ENCODE results near the gene TDRD3.

The TDRD3 gene

DNA sequence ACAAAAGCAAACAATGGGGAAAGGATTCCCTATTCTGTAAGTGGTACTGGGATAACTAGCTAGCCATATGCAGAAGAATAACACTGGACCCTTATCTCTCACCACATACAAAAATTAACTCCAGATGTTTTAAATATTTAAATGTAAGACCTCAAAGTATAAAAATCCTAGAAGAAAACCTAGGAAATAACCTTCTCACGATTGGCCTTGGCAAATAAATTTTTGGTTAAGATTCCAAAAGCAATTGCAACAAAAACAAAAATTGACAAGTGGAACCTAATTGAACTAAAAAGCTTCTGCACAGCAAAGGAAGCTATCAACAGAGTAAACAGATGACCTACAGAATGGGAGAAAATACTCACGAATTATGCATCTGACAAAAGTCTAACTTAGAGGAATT lies 10.8 kb upstream of the TDRD3 start:
- H3K9me3 ChIP-seq (ENCODE audit: insufficient read depth, low read length), result no peaks in the 10 kb centered on the region
- H4K20me1 ChIP-seq (ENCODE audit: insufficient read depth, low read length), result no peaks in the 10 kb centered on the region
- no peak for TF ChIP-seq CTCF (IDR thresholded peaks at IDR 0.05; ENCODE audit: low read depth, low read length)
- no peak for TF ChIP-seq EZH2phosphoT487 (IDR thresholded peaks at IDR 0.05; ENCODE audit: low read depth)
- peaks cover 7% of the 10 kb centered on the region for H3K4me1 ChIP-seq (ENCODE audit: low read length)
- no peak overlapping the region for H3K9ac ChIP-seq (ENCODE audit: low read length)
- H2AFZ ChIP-seq (ENCODE audit: low read depth, low read length), result no peak overlapping the region
- no peak overlapping the region for H3K4me3 ChIP-seq (ENCODE audit: low read length)
- H3K36me3 ChIP-seq (replicated peaks; ENCODE audit: low read depth, low read length), result no peaks in the 10 kb centered on the region
- no peaks in the 10 kb centered on the region for H3K27me3 ChIP-seq (ENCODE audit: low read depth, low read length)
- H3K27ac ChIP-seq (ENCODE audit: low read length), result no peak overlapping the region
- H3K79me2 ChIP-seq (ENCODE audit: low read length), result no peaks in the 10 kb centered on the region
- no peak overlapping the region for H3K4me2 ChIP-seq (ENCODE audit: low read length)

GRCh38 chr13:60392131-60392530 lies 4.9 kb upstream of the TDRD3 start:
- Histone ChIP-seq H3K36me3 (replicated peaks; ENCODE audit: low read depth, low read length) (no peaks in the 10 kb centered on the region), H3K27ac (ENCODE audit: low read length) (no peak overlapping the region), H3K9ac (ENCODE audit: low read length) (no peak overlapping the region), H3K4me2 (ENCODE audit: low read length) (no peak overlapping the region), H3K9me3 (ENCODE audit: insufficient read depth, low read length) (no peaks in the 10 kb centered on the region), H2AFZ (ENCODE audit: low read depth, low read length) (no peak overlapping the region), H3K4me3 (ENCODE audit: low read length) (no peak overlapping the region), H3K4me1 (ENCODE audit: low read length) (peaks cover 12% of the 10 kb centered on the region), H3K79me2 (ENCODE audit: low read length) (no peaks in the 10 kb centered on the region; the same call in 1 of the 2 replicates), H4K20me1 (ENCODE audit: insufficient read depth, low read length) (no peaks in the 10 kb centered on the region), H3K27me3 (ENCODE audit: low read depth, low read length) (no peaks in the 10 kb centered on the region)
- no peak for TF ChIP-seq EZH2phosphoT487 (IDR thresholded peaks at IDR 0.05; ENCODE audit: low read depth)
- no peak for TF ChIP-seq CTCF (IDR thresholded peaks at IDR 0.05; ENCODE audit: low read depth, low read length)

- TF ChIP-seq EZH2phosphoT487 (IDR thresholded peaks at IDR 0.05; ENCODE audit: low read depth) (no peak), CTCF (IDR thresholded peaks at IDR 0.05; ENCODE audit: low read depth, low read length) (no peak)
- 0 out of 2 replicates have a peak, but pooled peaks cover 3% of the 10 kb centered on the region for H4K20me1 ChIP-seq (ENCODE audit: insufficient read depth, low read length)
- peak overlapping the region; percentile 91 for H3K4me3 ChIP-seq (ENCODE audit: low read length)
- H3K27ac ChIP-seq (ENCODE audit: low read length), result peak overlapping the region; percentile 84
- no peaks in the 10 kb centered on the region for H3K27me3 ChIP-seq (ENCODE audit: low read depth, low read length)
- H3K9me3 ChIP-seq (ENCODE audit: insufficient read depth, low read length), result no peaks in the 10 kb centered on the region
- H3K79me2 ChIP-seq (ENCODE audit: low read length), result peaks cover 36% of the 10 kb centered on the region
- peak overlapping the region; percentile 95 for H3K9ac ChIP-seq (ENCODE audit: low read length)
- H3K36me3 ChIP-seq (replicated peaks; ENCODE audit: low read depth, low read length), result no peaks in the 10 kb centered on the region
- H3K4me2 ChIP-seq (ENCODE audit: low read length), result peak overlapping the region; percentile 86
- H3K4me1 ChIP-seq (ENCODE audit: low read length), result peaks cover 24% of the 10 kb centered on the region
- peak overlapping the region; percentile 96 for H2AFZ ChIP-seq (ENCODE audit: low read depth, low read length)
Measured at GRCh38 chr13:60395971-60396782, 843 bp upstream of the TDRD3 start.

DNA sequence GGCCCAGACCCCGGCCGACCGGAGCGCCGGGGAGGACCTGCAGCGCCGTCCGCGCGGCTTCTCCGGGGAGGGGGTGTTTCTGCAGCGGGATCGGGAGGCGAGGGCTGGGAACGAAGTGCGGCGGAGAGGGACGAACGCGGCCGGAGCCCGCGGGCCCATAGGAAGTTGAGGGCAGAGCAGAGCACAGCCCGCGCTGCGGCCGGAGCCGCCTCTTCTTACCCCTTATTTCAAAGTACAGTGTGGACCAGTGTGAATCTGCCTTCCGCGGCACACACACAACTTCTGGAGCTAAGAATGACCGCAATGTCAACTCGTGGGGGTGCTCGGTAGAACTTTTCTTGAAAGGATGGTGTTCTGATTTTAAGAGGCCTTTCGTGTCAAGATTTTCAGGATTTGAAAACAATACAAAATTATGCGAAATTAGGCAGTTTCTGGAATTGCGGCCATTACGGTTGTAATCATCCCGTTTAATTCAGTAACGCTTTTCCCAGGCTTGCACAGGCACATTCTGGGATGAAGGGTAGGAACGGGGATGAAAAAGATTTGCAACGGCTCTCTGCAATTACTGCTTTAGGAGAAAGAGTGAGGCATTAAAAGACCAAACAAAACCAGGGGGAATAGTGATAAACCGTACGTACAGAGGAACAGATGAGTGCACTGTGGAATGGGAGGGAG lies 821 bp downstream of the TDRD3 start:
- Histone ChIP-seq H3K79me2 (ENCODE audit: low read length) (peaks cover 50% of the 10 kb centered on the region), H2AFZ (ENCODE audit: low read depth, low read length) (peak overlapping the region; percentile 61)

More for the DNA sequence above, 821 bp downstream of the TDRD3 start:
- TF ChIP-seq CTCF (IDR thresholded peaks at IDR 0.05; ENCODE audit: low read depth, low read length), result no peak
- no peak for TF ChIP-seq EZH2phosphoT487 (IDR thresholded peaks at IDR 0.05; ENCODE audit: low read depth)
- Histone ChIP-seq H3K36me3 (replicated peaks; ENCODE audit: low read depth, low read length) (no peaks in the 10 kb centered on the region), H3K4me3 (ENCODE audit: low read length) (peak overlapping the region; percentile 91), H3K4me1 (ENCODE audit: low read length) (peaks cover 24% of the 10 kb centered on the region), H4K20me1 (ENCODE audit: insufficient read depth, low read length) (0 out of 2 replicates have a peak, but pooled peaks cover 3% of the 10 kb centered on the region), H3K4me2 (ENCODE audit: low read length) (peak overlapping the region; percentile 86), H3K27ac (ENCODE audit: low read length) (peak overlapping the region; percentile 84), H3K9ac (ENCODE audit: low read length) (peak overlapping the region; percentile 95), H3K27me3 (ENCODE audit: low read depth, low read length) (no peaks in the 10 kb centered on the region), H3K9me3 (ENCODE audit: insufficient read depth, low read length) (no peaks in the 10 kb centered on the region)

Data from OCI-LY3 (cell line).